Activated CD4-positive, alpha-beta T cell treated with anti-CD3 and anti-CD28 coated beads for 4 hours (primary cell): Measurements from ENCODE around the gene F13A1.
"Not testable (repeated sequence)": the region's sequence is repeated elsewhere in the genome, so short reads cannot be mapped to it uniquely, and the experiment has no call there.

Experiments
- DNase-seq, 2 donors: peaks; one replicate each; pipeline ENCODE4 v3.0.0-alpha.2; 2020

The F13A1 gene

DNA sequence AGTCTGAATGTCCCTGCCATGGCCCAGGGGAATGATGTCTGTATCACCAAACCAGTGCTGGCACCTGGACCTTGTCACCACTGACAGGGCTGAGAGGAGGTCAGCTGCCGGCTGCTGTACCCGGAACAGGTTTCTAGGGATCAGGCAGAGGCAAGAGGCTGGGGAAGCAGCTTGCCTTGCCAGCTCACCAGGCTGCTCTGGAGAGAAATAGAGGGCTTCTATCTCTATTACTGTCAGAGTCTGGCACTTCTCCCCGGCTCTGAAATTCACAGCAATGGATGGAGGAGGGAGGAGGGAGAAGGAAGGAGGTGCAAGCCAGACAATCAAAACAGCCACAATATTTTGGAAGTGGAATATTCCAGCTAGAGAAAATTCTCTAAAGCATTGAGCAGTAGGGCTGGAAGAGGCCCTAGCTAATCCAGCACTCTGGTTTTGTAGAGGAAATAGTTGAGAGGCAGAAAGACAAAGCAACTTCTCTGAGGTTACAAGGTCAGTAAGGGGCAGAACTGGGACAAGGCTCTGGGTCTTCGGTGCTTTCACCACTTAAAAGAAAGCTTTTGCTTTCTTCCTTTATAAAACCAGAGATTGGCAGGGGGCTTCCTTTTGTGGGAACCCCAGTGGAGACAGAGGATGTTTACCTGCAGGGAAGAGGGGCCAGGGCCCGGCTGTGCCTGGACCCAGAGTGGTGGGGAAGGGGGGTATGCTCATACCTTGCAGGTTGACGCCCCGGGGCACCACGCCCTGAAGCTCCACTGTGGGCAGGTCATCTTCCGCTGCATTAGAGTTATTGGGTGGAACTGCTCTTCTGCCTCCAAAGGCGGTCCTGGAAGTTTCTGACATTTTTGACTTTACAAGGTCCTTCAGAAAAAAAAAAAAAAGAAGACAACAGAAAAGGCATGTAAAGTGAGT is 2.4 kb downstream of the F13A1 start:
- DNase-seq, result no peak

DNA sequence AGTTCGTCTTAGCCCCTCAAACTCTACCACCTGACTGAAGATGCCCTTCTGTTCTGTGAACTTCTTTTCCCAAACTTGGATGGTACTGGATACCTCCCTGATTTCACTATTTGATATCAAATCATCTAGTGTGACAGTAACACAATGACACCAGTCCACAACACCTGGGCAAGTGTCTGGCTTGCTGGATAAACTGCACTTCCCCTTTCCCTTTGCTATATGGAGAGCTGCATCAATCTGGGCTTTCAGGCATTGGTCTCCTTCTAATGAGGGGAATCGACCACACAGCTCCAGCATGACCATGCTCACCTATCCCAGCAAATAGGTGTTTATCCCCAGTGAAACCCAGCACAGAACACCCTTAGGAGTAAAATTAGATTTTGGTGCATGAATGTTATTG is 3.1 kb downstream of the F13A1 start:
- no peak for DNase-seq

DNA sequence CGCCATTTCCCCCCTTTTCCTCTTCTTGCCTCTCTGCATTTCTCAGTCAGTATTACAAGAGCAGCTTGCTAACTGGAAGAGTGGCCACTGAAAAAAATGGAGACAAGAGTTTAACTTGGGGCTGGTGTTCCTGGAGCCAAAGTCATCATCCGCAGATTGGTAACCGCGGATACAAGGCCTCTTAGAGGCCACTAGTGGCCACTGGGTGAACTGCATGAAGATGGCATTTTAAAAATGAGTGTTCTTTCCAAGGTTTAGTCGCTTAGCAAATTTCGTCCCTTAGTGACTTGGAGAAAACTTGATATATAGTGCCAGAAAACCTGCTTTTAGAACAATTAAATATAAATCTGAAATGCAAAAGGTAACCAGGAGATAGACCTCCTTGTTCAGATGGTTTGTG is 4.8 kb downstream of the F13A1 start:
- no peak for DNase-seq

DNA sequence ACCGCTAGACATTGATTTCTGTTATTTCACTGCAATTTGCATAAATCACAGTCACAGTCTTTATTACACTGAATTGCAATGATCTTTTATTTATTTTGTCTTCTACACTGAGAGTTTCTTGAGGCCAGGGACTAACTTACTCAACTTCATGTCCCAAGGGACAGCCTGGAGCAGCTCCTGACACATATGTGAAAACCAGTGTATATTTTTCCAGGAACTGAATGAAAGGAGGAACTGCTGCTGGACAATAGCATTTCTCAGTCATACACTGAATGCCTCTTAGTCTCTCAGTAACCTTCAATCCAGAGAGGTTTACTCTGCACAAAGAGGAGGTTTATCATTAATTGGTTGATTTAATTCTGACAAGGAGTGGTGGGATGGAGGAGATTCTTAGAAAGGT is 5.9 kb downstream of the F13A1 start:
- no peak for DNase-seq

DNA sequence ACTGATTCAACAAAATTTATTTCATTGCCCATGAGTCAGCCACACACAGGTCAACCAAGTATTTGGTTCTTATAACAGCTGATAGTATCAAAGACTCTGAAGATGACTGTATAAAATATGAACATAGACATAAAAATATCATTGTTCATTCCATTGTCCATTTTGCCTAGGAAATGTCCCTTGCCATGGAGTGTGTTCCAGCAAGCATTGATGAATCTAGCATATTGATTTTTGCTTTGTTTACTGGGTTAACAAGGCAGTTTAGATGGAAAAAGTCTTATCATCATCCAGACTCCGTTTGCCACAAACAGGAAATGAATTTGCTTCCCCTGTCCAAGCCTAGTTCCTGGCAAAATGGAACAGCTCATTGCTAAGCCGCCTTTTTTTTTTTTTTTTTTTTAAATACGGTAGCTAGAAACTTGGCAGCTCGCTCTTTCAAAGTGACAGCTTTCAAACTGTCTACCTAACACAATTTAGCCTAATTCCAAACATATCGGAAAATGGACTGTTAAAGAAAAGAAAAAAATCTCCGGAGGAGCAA is 7.5 kb downstream of the F13A1 start:
- no peak for DNase-seq

DNA sequence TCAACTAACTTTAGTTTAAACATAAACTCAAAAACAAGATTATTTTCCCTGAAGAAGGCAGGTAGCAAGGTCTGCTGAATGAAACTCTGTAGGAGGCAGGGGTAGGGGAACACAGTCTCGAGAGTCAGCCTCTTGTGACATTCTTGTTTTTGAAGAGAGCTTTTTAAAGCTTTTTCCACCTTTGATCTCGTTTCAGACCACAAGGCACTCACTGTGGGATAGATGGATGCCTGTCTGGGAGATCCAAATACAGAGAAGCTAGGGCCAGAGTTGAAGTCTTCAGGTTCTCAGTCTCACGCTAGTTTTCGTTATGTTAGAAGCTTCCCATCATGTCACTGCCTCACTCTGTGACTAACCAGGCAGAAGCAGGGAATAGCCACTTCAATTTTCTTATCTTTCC is 14.9 kb downstream of the F13A1 start:
- no peak for DNase-seq

DNA sequence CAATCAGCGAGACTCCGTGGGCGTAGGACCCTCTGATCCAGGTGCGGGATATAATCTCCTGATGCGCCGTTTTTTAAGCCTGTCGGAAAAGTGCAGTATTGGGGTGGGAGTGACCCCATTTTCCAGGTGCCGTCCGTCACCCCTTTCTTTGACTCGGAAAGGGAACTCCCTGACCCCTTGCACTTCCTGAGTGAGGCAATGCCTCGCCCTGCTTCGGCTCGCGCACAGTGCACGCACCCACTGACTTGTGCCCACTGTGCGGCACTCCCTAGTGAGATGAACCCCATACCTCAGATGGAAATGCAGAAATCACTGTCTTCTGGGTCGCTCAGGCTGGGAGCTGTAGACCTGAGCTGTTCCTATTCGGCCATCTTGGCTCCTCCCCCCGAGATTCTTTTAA is 20.1 kb downstream of the F13A1 start:
- not testable (repeated sequence) for DNase-seq

DNA sequence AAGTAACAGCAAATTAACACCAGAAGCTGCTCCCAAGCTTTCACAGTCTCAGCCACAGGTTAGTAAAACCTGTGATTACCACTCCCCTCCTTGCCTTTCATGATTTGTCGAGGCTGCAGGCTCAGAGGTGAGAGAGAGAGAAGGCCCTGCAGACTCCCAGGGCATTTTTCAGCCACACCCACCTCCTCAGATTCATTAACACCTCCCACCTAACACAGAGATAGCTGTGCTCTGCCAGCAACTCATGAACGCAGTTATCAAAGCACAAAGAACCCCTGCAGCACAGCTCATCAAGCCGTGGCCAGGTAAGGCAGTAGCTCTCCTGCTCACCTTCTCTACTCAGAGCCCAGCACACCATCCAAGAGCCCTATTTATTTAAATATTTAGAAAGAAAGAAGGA is 27.1 kb downstream of the F13A1 start:
- DNase-seq, result no peak

DNA sequence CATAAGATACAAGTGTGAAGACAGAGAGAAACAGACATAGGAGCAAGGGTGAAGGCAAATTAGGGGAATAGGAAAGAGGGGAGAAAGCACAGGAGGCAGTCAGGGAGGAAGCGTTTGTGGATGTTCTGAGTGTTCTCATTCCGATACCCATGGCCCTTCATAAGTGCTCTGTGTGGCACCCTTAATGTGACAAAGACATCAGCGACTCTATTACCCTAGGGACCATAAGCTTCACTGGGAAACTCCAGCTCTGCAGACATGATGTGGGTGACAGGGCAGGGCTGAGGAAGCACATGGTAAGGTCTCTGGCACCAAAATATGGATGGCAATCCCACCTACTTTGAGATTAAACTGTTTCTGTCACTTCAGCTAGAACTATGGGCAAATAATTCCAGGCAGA is 33.0 kb downstream of the F13A1 start:
- DNase-seq, result no peak

DNA sequence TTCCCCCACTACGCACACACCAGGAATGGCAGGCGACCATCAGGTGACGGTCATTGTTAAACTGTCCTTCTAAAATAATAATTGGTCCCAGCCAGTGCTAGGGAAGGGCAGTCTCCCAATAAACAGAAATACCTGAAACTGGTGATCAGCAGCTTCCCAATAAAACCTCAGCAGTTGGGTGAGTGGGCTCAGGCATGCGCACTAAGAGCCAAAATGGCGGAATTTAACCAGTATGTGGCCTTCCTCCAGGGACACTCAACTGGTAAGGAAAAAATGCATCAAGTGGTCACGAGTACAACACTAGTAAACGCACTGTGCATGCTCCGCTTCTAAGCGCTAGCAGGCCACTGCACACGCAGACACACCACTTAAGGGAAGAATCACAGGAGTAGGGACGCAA is 34.8 kb downstream of the F13A1 start:
- no peak for DNase-seq

DNA sequence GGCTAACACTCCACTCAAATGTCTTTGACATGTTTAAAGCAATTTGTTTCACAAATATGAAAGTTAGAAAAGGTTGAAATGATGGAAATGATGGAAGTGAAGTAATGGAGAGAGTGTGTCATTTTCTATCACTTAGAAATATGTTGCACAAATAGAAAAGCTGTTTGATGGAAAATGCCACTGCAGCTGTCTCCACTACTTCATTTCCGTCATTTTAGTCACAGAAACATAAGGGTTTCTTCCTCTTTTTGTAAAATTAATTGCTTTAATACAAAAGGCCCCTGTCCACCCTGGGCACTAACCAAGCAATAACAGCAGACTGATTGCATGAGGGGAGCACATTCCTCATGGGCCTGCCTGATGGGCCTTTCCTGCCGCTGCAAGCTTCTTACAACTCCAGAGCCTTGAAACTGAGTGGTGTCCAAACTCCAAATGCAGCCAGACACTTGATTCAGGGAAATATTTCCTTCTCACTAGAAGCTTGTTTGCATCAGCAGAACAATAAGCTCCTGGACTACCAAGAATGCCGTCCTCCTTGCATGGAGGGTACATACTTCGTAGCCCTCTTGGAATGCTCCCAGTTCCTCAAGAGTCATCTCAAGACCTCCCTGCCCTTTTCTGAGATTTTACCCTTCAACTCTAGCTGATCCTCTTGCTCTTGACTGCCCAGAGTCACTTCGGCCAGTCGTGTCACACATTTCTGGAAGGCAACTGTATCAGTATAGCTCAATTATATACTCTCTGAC is 36.1 kb downstream of the F13A1 start:
- no peak for DNase-seq

DNA sequence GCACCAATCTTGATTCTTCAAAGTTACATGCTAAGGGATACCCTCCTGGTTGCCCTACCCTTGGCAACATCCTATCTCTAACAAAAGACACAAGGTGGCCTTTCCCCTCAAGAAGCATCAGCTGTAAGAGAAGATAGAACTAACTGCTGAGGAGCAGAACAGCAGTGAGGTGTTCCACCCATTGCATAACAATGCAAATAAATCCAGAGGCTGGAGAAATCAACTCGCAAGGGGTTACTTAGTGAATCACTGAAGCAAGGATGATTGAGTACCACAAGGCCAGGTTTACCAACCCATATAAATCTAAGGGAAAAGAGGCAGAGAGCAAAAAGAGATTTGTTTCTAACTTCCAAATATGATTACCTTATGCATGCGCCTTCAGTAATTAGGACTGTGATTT is 36.7 kb downstream of the F13A1 start:
- no peak for DNase-seq

DNA sequence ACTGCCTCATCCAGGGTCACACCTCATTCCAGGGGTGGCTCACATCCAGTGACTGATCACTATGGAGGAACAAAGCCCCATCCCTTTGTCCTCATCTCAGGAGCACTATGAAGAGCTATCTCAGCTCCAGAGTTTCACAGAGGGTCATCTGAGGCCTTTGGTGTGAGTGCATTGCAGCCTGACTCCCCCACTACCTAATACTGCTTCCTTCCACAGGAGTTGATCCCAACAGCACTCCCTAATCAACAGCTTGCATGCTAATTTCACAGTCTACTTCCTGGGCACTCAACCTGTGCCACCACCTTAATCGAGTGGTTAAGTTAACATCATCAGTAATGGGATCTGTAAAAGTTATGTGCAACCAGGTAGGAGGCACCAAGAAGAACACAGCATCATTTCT is 37.7 kb downstream of the F13A1 start:
- no peak for DNase-seq

DNA sequence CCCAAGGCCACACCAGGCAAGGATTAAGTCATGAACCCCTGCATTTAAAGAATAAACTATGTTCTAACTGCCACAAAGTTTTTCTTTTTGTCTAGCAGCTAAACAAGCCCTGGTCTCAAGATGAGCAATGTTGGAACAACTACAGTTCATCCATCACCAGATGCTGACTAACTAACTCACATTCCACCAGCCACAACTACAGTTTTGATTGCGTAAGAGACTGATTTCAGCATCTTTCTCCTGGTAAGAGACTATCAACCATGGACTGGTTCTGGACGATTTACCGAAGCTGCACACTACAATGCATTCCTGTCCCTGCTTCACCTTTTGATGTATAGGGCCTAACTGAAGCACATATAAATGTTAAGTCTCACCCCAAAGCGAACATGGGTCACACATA is 43.0 kb downstream of the F13A1 start:
- no peak for DNase-seq

DNA sequence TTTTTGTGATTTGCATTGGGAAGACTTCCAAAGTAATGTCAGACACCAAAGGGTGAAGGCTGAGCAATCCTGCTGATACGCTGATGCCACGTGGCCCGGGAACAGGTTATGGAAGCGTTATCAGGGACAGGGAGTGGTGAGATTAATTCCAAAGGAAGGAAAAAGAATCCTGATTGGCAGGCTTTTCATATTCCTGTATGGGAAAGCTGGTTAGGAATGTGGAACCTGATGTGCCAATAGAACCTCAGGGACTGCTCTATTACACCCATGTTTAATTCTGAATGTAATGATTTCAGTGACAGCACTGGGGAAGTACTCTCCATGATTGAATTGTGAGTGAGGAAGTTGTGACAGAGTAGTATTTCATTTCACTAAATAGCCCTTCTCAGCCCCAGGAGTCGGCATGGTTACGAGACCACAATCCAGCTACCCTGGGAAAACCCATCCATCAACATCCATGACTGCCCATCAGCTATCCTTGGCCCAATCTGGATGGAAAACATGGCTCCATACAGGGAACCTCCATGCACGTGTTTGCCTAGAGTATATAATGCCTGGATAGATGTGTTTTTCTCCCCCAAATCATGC is 49.4 kb downstream of the F13A1 start:
- no peak for DNase-seq

DNA sequence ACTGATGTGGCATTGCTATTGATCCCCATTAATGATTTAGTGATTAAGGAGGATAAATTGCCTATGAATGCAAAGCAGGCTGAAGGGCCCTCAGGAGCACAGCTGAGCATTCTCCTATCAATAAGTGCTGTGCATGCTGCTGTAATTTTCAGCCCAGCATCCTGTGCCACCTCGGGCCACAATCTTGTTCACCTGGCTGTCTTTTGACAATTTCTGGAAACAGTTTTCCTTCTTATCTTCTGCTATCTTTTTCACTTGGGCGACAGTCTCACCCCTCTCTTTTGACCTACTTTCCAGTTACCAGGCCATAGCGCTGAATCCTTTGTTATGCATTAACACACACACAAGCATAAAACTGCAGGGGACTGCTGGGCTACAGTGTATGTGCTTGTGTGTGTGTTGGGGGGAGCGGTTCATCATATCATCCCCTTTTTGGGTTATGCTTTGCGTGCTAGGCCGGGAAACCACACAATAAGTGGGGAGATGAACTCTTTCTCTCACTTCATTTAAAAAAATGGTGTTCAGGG is 60.2 kb downstream of the F13A1 start:
- no peak for DNase-seq

DNA sequence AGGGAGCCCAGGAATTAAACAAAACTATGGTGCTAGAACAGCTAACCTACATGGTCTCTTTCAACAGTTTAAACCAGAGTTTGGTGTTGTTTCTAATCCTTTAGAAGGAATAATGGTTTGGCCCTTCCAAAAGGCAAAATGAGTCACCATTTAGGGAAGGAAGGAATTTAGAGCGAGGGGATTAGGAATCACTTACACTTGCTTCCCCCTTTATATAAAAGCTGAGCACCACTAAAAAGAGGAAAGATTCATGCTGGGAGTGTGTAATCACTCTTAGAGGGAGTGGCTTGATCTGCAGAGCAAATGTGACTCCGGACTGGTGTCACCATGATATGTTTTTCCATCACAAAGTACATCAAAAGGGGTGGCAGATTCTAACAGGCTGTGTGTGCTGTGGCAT is 63.6 kb downstream of the F13A1 start:
- DNase-seq, result no peak

DNA sequence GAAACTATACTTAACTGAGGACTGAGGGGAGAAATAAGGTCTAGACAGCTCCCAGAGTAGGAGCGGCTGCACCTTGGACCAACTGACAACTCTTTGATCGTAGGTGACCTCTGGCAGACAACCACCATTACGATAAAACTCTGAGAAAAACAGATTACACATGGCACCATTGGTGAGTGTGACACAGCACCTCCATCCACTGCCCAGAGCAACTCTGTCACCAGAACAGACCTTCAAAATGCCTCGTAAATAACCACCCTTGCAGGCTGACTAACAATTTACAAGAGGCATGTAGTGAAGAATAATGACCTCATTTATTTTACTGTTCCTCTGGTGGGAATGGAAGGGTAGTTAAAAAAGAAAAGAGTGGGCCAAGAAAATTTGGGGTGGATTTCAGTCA is 64.2 kb downstream of the F13A1 start:
- no peak for DNase-seq

DNA sequence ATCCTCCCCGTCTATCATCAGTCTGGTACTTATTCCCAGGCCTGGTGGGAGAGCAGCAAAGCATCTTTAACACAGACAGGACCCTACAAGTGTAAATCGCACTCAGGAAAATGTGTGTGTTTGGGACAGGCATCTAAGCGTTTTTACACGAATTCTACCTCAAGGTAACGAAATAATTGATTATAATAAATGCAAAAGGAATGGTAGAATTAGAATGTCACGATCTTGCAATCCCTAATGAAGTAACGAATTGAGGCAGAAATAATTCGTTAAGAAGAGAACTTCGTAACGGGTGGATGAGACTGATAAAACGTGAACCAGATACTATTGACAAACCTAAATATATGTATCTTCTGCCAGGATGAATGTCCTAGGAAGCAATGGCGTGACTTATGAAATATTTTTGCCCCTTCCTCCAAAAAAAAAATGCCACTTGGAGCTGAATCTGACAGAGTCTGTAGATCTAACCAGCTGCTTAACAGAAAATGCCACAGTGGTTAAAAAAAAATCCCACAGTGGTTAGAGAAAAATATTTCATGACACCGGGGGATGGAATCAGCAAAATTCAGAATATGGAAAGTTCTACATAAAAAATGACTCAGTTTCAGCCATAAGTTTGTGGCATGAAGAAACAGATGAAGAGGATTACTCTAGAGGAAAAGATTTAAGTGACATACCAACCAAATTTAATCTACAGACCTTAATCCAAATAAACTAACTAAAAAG is 68.7 kb downstream of the F13A1 start:
- DNase-seq, result no peak

DNA sequence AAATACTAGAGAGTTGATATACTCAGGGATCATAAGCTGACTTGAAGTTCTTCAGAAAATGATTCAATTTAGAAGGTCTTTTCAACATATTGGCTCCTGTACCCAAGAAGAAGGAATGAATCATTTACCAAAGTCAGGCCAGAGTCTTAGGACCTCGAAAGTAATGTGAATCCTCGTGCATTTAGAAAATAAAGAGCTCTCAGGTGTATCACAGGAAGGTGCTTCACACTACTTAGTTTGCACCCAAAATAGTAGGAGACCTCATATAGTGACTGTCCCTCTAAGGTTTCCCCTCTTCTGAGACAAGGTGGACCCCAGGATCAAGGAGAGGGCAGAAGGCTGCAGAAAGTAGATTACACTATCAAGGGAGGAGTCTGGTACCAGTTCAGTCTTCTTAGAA is 71.8 kb downstream of the F13A1 start:
- DNase-seq, result no peak

DNA sequence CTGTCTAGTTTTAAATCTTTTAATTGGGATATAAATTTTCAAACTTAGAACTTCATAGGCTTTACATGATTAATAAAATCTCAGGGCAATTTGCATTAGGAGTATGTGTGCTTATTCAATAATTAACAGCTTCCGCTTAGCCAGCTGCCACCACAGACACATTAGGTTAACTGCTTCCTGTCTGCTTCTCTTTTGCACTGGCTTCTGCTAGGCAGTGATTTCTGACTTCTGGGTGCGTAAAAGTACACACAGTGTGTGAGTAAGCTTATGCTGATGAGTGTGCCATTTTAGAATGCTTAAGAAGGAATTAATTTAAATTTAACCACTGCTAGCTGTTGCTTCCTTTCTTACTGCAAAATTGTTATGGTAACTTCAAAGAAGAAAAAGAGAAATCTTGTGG is 73.9 kb downstream of the F13A1 start:
- DNase-seq, result no peak

DNA sequence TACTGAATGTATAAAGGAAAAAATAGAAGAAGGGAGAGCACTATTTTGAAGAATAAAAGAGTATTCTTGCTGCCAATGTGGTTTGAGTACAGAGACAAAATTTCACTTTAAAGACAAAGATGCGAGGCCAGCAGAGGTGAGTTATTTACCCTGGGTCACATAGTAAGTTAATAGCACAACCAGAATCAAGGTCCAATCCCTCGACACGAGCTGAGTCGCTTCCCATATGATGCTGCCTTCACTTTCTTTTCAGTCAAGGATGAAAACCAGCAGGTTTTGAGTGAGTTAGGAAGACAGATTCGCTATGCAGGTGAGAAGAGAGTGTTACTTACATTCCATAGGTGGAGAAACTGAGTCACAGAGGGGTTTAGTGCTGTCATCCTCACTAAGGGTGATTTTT is 75.8 kb downstream of the F13A1 start:
- DNase-seq, result no peak

DNA sequence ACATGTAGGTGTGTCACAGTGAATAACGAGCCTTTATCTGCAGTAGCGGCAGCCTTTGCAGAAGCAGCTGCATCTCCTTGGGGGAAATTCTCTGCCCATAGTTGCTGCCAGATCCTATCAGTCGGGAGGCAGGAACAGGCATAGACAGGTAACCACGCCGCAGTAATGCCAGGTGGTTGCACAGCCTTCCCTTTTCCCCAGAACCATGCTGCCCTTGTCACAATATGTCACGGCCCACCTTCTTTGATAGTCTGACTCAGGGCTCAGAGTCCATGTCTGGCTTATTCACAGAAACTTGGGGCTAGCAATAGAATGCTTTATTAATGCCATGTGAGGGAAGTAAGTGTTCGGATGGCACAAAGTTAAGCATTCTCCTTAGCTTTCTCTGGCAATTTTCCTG is 76.6 kb downstream of the F13A1 start:
- DNase-seq, result no peak
